Activated CD4-positive, alpha-beta T cell treated with anti-CD3 and anti-CD28 coated beads, Interleukin-2, Interleukin-6, amounts not matched to agents 100 ng/mL and 50 ng/mL, durations not matched to agents 16 hours and 8 hours (primary cell): Measurements from ENCODE around the gene TMEM179.
"Not testable (repeated sequence)": the region's sequence is repeated elsewhere in the genome, so short reads cannot be mapped to it uniquely, and the experiment has no call there.

Experiments
- DNase-seq: peaks from one replicate; pipeline ENCODE4 v3.0.0-alpha.2; 2020

Gene TMEM179

GRCh38 chr14:104604458-104605449 lies at the start of gene TMEM179:
TMEM179 (minus strand) TSS chr14:104604772; CDS start chr14:104604741, 31 bp downstream.
- no peak for DNase-seq

GRCh38 chr14:104654119-104654518 lies 49.5 kb upstream of the TMEM179 start:
- no peak for DNase-seq

- not testable (repeated sequence) for DNase-seq
These were observed 48.8 kb upstream of the TMEM179 start for GRCh38 chr14:104653130-104653920.

GRCh38 chr14:104652386-104652785 lies 47.8 kb upstream of the TMEM179 start:
- DNase-seq: no peak

- no peak for DNase-seq
These were observed 47.3 kb upstream of the TMEM179 start for GRCh38 chr14:104651876-104652260.

- no peak for DNase-seq
These were observed 46.7 kb upstream of the TMEM179 start for GRCh38 chr14:104650981-104651875.

GRCh38 chr14:104650057-104650980 lies 45.7 kb upstream of the TMEM179 start:
- peak; percentile 73 for DNase-seq

GRCh38 chr14:104647467-104648043 lies 43.0 kb upstream of the TMEM179 start:
- no peak for DNase-seq

GRCh38 chr14:104644656-104645378 lies 40.2 kb upstream of the TMEM179 start:
- no peak for DNase-seq

GRCh38 chr14:104644091-104644635 lies 39.6 kb upstream of the TMEM179 start:
- no peak for DNase-seq

- DNase-seq: no peak
These were observed 38.7 kb upstream of the TMEM179 start for GRCh38 chr14:104643306-104643705.

- no peak for DNase-seq
These were observed 37.9 kb upstream of the TMEM179 start for GRCh38 chr14:104642540-104642868.

- DNase-seq: peak; percentile 14
These were observed 37.4 kb upstream of the TMEM179 start for GRCh38 chr14:104641753-104642539.

GRCh38 chr14:104640681-104641080 lies 36.1 kb upstream of the TMEM179 start:
- no peak for DNase-seq

GRCh38 chr14:104639885-104640548 lies 35.4 kb upstream of the TMEM179 start:
- DNase-seq: peak; percentile 64

- DNase-seq: no peak
These were observed 34.9 kb upstream of the TMEM179 start for GRCh38 chr14:104639471-104639870.

GRCh38 chr14:104638927-104639450 lies 34.4 kb upstream of the TMEM179 start:
- DNase-seq: no peak

- DNase-seq: no peak
These were observed 33.6 kb upstream of the TMEM179 start for GRCh38 chr14:104638190-104638589.
